Activated T-cell treated with anti-CD3 and anti-CD28 coated beads for 1 hour (primary cell): ENCODE results near the gene DIAPH3.
"Not testable (repeated sequence)": the region's sequence is repeated elsewhere in the genome, so short reads cannot be mapped to it uniquely, and the experiment has no call there.

Source experiments
- DNase-seq: peaks from one replicate; pipeline ENCODE4 v3.0.0-alpha.2; 2020; ENCODE audit warnings: low read depth

Gene DIAPH3

GRCh38 chr13:60163478-60164233, at the start of gene DIAPH3:
TSS of gene DIAPH3 (minus strand) at chr13:60163928. CDS start at chr13:60163766, 162 bp downstream.
- peak; percentile 87 for DNase-seq

GRCh38 chr13:60213236-60213744, 49.6 kb upstream of the DIAPH3 start:
- no peak for DNase-seq

GRCh38 chr13:60211548-60211947, 47.8 kb upstream of the DIAPH3 start:
- no peak for DNase-seq

GRCh38 chr13:60210510-60211330, 47.0 kb upstream of the DIAPH3 start:
- no peak for DNase-seq

- DNase-seq = not testable (repeated sequence)
These were observed 41.8 kb upstream of the DIAPH3 start for GRCh38 chr13:60205499-60205898.

GRCh38 chr13:60201286-60201685, 37.6 kb upstream of the DIAPH3 start:
- no peak for DNase-seq

GRCh38 chr13:60195893-60196292, 32.2 kb upstream of the DIAPH3 start:
- not testable (repeated sequence) for DNase-seq

GRCh38 chr13:60182907-60183306, 19.2 kb upstream of the DIAPH3 start:
- DNase-seq = no peak

GRCh38 chr13:60178327-60178726, 14.6 kb upstream of the DIAPH3 start:
- no peak for DNase-seq

GRCh38 chr13:60175571-60175970, 11.8 kb upstream of the DIAPH3 start:
- no peak for DNase-seq

- no peak for DNase-seq
These were observed 10.4 kb upstream of the DIAPH3 start for GRCh38 chr13:60174113-60174512.

GRCh38 chr13:60172111-60172510, 8.4 kb upstream of the DIAPH3 start:
- DNase-seq = no peak

- DNase-seq = no peak
These were observed 6.7 kb upstream of the DIAPH3 start for GRCh38 chr13:60170414-60170813.

GRCh38 chr13:60169239-60170031, 5.7 kb upstream of the DIAPH3 start:
- DNase-seq = no peak

- no peak for DNase-seq
These were observed 3.4 kb upstream of the DIAPH3 start for GRCh38 chr13:60167121-60167520.

- no peak for DNase-seq
These were observed 1.8 kb upstream of the DIAPH3 start for GRCh38 chr13:60165391-60166099.

GRCh38 chr13:60164234-60164889, 634 bp upstream of the DIAPH3 start:
- no peak for DNase-seq

GRCh38 chr13:60162096-60162495, 1.6 kb downstream of the DIAPH3 start:
- no peak for DNase-seq

- DNase-seq = no peak
These were observed 5.4 kb downstream of the DIAPH3 start for GRCh38 chr13:60158321-60158801.

- no peak for DNase-seq
These were observed 7.8 kb downstream of the DIAPH3 start for GRCh38 chr13:60155978-60156377.

GRCh38 chr13:60152904-60153303, 10.8 kb downstream of the DIAPH3 start:
- DNase-seq = no peak
